Endothelial cell of hepatic sinusoid (primary cell): ENCODE data around the gene TRIM29.

Experiments
- in situ Hi-C: cut with HindIII; loops from 2 replicates; pipeline ENCODE4 v1.10.0; 2017; ENCODE audit warnings: low sequenced_read_pairs

Gene TRIM29

GRCh38 chr11:120066738-120067437 lies 71.0 kb downstream of the TRIM29 start:
- in situ Hi-C loops = loop anchor here (5.0 kb wide), 1 partner anchor 40 kb away; no protein-coding TSS in a partner anchor

- in situ Hi-C loops = loop anchor here (5.0 kb wide), 1 partner anchor 41 kb away; no protein-coding TSS in a partner anchor
These were observed 72.0 kb downstream of the TRIM29 start for GRCh38 chr11:120065876-120066275.

DNA sequence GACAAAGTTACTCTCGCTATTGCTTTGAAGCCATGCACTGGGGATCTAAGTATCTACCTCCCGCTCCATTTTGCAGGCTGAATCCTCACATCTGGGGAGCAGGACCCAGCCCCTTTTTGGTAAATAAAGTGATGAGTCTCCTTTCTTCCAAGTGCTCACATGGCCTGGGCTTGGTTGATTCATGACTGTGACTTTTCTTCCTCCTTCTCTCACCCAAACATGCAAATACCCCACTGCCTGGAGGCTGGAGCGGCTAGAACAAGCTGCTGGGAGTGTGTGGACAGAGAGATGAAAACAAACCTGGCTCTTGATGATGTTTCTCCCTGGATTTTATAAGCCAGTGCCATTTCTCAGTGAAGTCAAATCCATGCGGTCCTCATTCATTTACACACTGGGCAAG lies 72.7 kb downstream of the TRIM29 start:
- in situ Hi-C loops = loop anchor here (5.0 kb wide), 1 partner anchor 42 kb away; no protein-coding TSS in a partner anchor

- in situ Hi-C loops = loop anchor here (5.0 kb wide), 1 partner anchor 42 kb away; no protein-coding TSS in a partner anchor
These were observed 73.6 kb downstream of the TRIM29 start for GRCh38 chr11:120064341-120064740.

GRCh38 chr11:120063686-120064340 lies 74.1 kb downstream of the TRIM29 start:
- in situ Hi-C loops = loop anchor here (5.0 kb wide), 1 partner anchor 42 kb away; no protein-coding TSS in a partner anchor

DNA sequence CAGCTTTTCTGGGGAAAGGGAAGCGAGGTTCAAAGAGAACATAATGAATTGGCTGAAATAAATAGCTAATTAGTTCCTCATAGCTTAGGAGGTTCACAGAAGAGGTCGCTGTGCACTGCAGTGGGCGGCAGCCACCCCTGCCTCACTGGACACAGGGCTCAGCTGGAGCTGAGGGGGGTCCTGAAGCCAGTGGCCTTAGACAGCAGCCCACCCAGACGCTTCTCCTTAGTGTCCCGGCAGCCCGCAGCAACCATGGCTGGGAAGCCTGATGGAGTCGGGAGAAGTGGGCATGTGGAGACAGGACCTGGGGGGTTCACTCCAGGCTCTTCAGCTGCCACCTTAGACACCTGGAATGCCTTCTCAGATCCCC lies 75.4 kb downstream of the TRIM29 start:
- in situ Hi-C loops = loop anchor here (5.0 kb wide), 1 partner anchor 40 kb away; no protein-coding TSS in a partner anchor

DNA sequence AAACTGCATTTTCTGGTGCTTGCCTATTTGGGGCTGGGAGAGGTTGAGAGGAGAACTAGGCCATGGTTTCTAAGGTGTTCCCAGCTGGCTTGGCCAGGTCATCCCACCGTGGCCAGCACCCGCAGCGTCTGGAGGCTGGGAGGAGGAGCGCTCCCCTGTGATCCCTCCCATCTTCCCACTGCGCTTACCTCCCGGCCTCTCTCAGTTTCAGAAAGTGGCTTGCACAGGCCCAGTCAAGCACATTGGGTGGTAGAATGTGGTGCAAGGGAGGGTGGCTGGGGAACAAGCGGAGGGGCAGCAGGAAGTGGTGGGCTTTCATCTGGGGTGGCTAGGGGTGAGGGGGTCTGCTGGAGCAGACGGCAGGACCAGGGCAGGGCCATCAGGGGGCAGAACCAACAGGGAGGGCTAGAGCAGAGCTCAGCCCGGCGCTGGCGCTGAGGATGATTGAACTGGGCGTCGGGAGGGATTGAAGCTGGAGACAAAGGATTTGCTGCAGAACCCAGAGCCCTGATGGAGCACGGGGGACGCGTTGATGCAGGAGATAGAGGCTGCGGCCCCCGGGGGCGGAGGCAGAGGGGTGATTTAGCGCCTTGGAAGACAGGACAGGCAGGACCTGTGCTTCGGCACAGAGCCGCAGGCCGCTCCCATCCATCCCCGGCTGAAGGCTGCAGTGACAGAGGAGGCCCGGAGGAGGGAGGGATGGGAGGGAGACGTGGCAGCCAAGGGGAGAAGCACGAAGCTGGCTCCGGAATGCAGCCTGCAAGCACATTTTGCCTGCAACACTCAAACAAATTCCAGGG lies 76.0 kb downstream of the TRIM29 start:
- in situ Hi-C loops = loop anchor here (5.0 kb wide), 1 partner anchor 40 kb away; no protein-coding TSS in a partner anchor
